Caco-2 (cell line): ENCODE measurements around the gene GIT2. TPM values are rescaled to one million over a fixed set of nuclear protein-coding genes. Genes with fewer than 3 reads are reported as not detected.

Experiments used
- BruUV-seq: library from RNA; stranded (reverse); fragments of 400-500 nt; replicated peaks from 2 replicates; lab custom pipeline; 2021; lab: Mats Ljungman, UMichigan
- CTCF ChIA-PET: fragments of 300-600 bp; sonication (Branson Sonifier 250); formaldehyde crosslinking; loops from one replicate; lab custom pipeline; 2022; ENCODE audit warnings: antibody characterized with exemption; lab: Charles Lee
- POLR2A ChIA-PET: fragments of 300-600 bp; sonication (Branson Sonifier 250); formaldehyde crosslinking; loops from one replicate; lab custom pipeline; 2022; ENCODE audit warnings: antibody characterized with exemption; lab: Charles Lee
- DNase-seq, 2 experiments: peaks; one replicate each; pipeline versions ENCODE4 v3.0.0 to v3.0.0-alpha.2; 2020 to 2022
- H3K27me3 ChIP-seq: replicated peaks from 2 replicates; pipeline ENCODE4 v1.6.0; 2011; ENCODE audit warnings: low read length; ENCODE audit not compliant: control insufficient read depth, insufficient read depth
- H3K36me3 ChIP-seq: 2 replicates; pipeline ENCODE4 v1.5.1; 2011; ENCODE audit warnings: low read length; ENCODE audit not compliant: control insufficient read depth, insufficient read depth
- H3K4me1 ChIP-seq: fragments of 250-450 bp; sonication (Bioruptor Pico); 2 replicates; pipeline ENCODE4 v1.5.1; 2020; ENCODE audit warnings: mild to moderate bottlenecking
- H3K4me3 ChIP-seq: 2 replicates; pipeline ENCODE4 v1.5.1; 2011; ENCODE audit warnings: low read depth, mild to moderate bottlenecking, control low read depth, low read length
- H3K9me3 ChIP-seq: fragments of 250-450 bp; sonication (Bioruptor Pico); 2 replicates; pipeline ENCODE4 v1.5.1; 2020; ENCODE audit warnings: mild to moderate bottlenecking, moderate library complexity
- H3K27ac Mint-ChIP-seq: one replicate; pipeline ENCODE4 v1.8.0; 2022; ENCODE audit warnings: mixed read lengths; ENCODE audit not compliant: unreplicated experiment
- H3K27me3 Mint-ChIP-seq: one replicate; pipeline ENCODE4 v1.8.0; 2022; ENCODE audit warnings: mixed read lengths; ENCODE audit not compliant: insufficient read depth, unreplicated experiment
- H3K36me3 Mint-ChIP-seq: one replicate; pipeline ENCODE4 v1.8.0; 2022; ENCODE audit warnings: mild to moderate bottlenecking, mixed read lengths; ENCODE audit not compliant: insufficient read depth, unreplicated experiment
- H3K4me1 Mint-ChIP-seq: one replicate; pipeline ENCODE4 v1.8.0; 2022; ENCODE audit warnings: low read depth, mixed read lengths; ENCODE audit not compliant: unreplicated experiment
- H3K4me3 Mint-ChIP-seq: one replicate; pipeline ENCODE4 v1.8.0; 2022; ENCODE audit warnings: mild to moderate bottlenecking, moderate library complexity, mixed read lengths; ENCODE audit not compliant: unreplicated experiment
- H3K9me3 Mint-ChIP-seq: one replicate; pipeline ENCODE4 v1.8.0; 2022; ENCODE audit warnings: mixed read lengths; ENCODE audit not compliant: unreplicated experiment
- CTCF ChIP-seq, 2 experiments: fragments of 200-600 bp in 1 of 2; IDR thresholded peaks; 1 replicate in 1 of 2; 2 replicates in 1 of 2; pipeline versions ENCODE4 v1.5.1 to v1.8.0; 2011 to 2022; ENCODE audit warnings: antibody characterized with exemption in 1 of 2, control low read depth in 1 of 2, inconsistent platforms in 1 of 2, low read depth in 1 of 2, low read length in 1 of 2, mild to moderate bottlenecking in 1 of 2, moderate library complexity in 1 of 2; ENCODE audit not compliant: insufficient read depth in 1 of 2, severe bottlenecking in 1 of 2, unreplicated experiment in 1 of 2
- intact Hi-C: fragments of 100-400 bp; cut with micrococcal nuclease; formaldehyde crosslinking; loops from one replicate; pipeline ENCODE4 v1.10.0; 2022; ENCODE audit not compliant: unreplicated experiment
- total RNA-seq: library from RNA; stranded (reverse); gene quantifications from 2 replicates; pipeline ENCODE4 v1.2.3, GENCODE V29; 2022

The GIT2 gene
- total RNA-seq, 1 experiment from 2014 or later: 29.3 TPM

- no peak overlapping the region for H3K4me3 Mint-ChIP-seq
- intact Hi-C loops: no loop called here
- no peaks in the 10 kb centered on the region for H3K4me1 ChIP-seq
- H3K27me3 ChIP-seq: no peaks in the 10 kb centered on the region
- no peak for DNase-seq
- no TSS peak for BruUV-seq
- H3K4me3 ChIP-seq: no peak overlapping the region
- TF ChIP-seq CTCF (IDR thresholded peaks at IDR 0.05; ENCODE audit: insufficient read depth in 1 of 2, low read depth in 1 of 2, low read length in 1 of 2, severe bottlenecking in 1 of 2, unreplicated experiment in 1 of 2): no peak
- H3K27me3 Mint-ChIP-seq: no peaks in the 10 kb centered on the region
- no peaks in the 10 kb centered on the region for H3K9me3 ChIP-seq
- no peaks in the 10 kb centered on the region for H3K9me3 Mint-ChIP-seq
- H3K27ac Mint-ChIP-seq: no peak overlapping the region
- ChIA-PET CTCF (no interaction called here), POLR2A (no interaction called here)
- H3K36me3 Mint-ChIP-seq: peaks cover 38% of the 10 kb centered on the region
- no peaks in the 10 kb centered on the region for H3K4me1 Mint-ChIP-seq
- peaks cover 2% of the 10 kb centered on the region for H3K36me3 ChIP-seq
These were observed 24.8 kb upstream of the GIT2 start for GRCh38 chr12:110020956-110021355.

- H3K9me3 ChIP-seq: no peaks in the 10 kb centered on the region
- no peak overlapping the region for H3K27ac Mint-ChIP-seq
- no peak overlapping the region for H3K4me3 Mint-ChIP-seq
- POLR2A ChIA-PET: no interaction called here
- no peak for TF ChIP-seq CTCF (IDR thresholded peaks at IDR 0.05; ENCODE audit: insufficient read depth in 1 of 2, low read depth in 1 of 2, low read length in 1 of 2, severe bottlenecking in 1 of 2, unreplicated experiment in 1 of 2)
- intact Hi-C loops: no loop called here
- H3K27me3 ChIP-seq: no peaks in the 10 kb centered on the region
- H3K9me3 Mint-ChIP-seq: no peaks in the 10 kb centered on the region
- H3K4me1 ChIP-seq: peaks cover 27% of the 10 kb centered on the region
- BruUV-seq: no TSS peak
- CTCF ChIA-PET: no interaction called here
- no peaks in the 10 kb centered on the region for H3K27me3 Mint-ChIP-seq
- DNase-seq: no peak
- H3K36me3 ChIP-seq: no peaks in the 10 kb centered on the region
- no peak overlapping the region for H3K4me3 ChIP-seq
- peaks cover 19% of the 10 kb centered on the region for H3K4me1 Mint-ChIP-seq
- H3K36me3 Mint-ChIP-seq: peaks cover 42% of the 10 kb centered on the region
These were observed 19.0 kb upstream of the GIT2 start for GRCh38 chr12:110015132-110015531.

GRCh38 chr12:110012659-110013058 lies 16.5 kb upstream of the GIT2 start:
- Histone ChIP-seq H3K9me3 (no peaks in the 10 kb centered on the region), H3K27me3 (no peaks in the 10 kb centered on the region), H3K4me1 (peaks cover 30% of the 10 kb centered on the region), H3K4me3 (no peak overlapping the region), H3K36me3 (no peaks in the 10 kb centered on the region)
- Mint-ChIP-seq H3K4me3 (no peak overlapping the region), H3K4me1 (peaks cover 19% of the 10 kb centered on the region), H3K9me3 (no peaks in the 10 kb centered on the region), H3K36me3 (peaks cover 29% of the 10 kb centered on the region), H3K27ac (no peak overlapping the region), H3K27me3 (no peaks in the 10 kb centered on the region)
- POLR2A ChIA-PET: no interaction called here
- BruUV-seq: no TSS peak
- CTCF ChIA-PET: no interaction called here
- no peak for TF ChIP-seq CTCF (IDR thresholded peaks at IDR 0.05; ENCODE audit: insufficient read depth in 1 of 2, low read depth in 1 of 2, low read length in 1 of 2, severe bottlenecking in 1 of 2, unreplicated experiment in 1 of 2)
- intact Hi-C loops: no loop called here
- DNase-seq: no peak
